ENCODE measurements around the gene PLCD3.

GRCh38 chr17:45164734-45165269, 32.5 kb upstream of the PLCD3 start:
- TF ChIP-seq CTCF (IDR thresholded peaks at IDR 0.05), result no peak
- no peak for TF ChIP-seq POLR2A (IDR thresholded peaks at IDR 0.05)

All from adrenal gland (tissue), 5 donors.